ENCODE measurements around the gene TRIM74.
"Not testable (repeated sequence)": the region's sequence is repeated elsewhere in the genome, so short reads cannot be mapped to it uniquely, and the experiment has no call there.

Gene TRIM74

DNA sequence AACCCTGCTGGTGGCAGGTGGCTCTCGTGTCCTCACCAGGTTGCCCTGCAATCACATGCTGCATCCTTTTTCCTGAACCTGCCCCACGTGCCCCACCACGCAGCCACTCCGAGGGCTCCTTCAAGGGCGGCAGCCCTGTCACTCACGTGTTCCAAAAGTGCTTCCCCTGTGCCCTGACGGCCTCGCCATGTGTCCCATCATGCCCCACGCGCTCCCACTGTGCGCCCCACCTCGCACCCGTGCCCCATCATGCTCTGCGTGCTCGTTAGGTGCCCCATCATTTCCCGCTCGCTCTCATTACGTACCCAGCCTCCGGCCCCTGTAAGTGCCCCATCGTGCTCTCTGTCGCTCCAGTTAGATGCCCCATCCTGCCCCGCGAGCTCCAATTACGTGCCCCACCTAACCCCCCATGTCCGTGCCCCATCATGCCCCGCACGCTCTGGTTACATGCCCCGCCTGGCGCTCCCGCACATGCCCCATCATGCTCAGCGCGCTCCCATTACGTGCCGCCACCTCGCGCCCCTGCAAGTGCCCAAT lies at the start of gene TRIM74:
TRIM74 (minus strand) TSS at position 487 of the 537 bp plus-strand sequence. CDS start 3,309 bp downstream, outside the sequence.
- DNase-seq, result not testable (repeated sequence)

DNA sequence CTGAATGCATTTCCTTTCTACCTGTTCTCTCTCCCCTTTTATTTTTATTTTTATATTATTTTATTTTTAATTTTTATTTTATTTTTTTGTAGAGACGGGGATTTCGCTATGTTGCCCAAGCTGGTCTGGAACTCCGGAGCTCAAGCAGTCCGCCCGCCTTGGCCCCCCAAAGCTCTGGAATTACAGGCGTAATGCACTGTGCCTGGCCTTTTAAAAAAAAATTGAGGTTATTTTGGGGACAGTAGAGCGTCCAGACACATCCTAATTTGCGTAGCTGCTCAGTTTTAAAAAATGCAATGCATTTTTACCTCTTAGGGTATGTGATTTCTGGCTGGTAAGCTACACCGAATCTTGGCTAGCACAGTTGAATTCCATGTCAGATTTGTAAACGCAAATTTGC lies 37.2 kb upstream of the TRIM74 start:
- DNase-seq, result not testable (repeated sequence)

DNA sequence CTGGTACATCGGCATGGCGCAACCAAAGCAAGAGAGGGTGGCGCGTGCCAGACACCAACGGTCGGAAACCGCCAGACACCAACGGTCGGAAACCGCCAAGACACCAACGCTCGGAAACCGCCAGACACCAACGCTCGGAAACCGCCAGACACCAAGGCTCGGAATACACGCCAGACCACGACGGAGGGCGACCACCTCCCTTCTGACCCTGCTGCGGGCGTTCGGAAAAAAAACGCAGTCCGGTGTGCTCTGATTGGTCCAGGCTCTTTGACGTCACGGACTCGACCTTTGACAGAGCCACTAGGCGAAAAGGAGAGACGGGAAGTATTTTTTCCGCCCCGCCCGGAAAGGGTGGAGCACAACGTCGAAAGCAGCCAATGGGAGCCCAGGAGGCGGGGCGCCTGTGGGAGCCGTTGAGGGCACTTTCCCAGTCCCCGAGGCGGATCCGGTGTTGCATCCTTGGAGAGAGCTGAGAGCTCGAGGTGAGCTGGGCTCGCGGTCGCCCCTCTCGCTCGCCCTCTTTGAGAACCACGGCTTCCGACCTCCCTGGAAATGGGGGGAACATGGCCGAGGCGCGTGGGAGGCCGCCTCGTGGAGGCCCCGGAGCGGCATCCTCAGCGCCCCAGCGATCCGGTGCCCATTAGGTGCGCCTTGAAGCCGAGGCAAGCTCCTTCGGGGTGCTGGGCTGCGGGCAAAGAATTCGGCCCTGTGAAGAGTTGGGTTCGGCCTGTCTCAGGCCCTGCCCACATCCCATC lies 36.6 kb upstream of the TRIM74 start:
- not testable (repeated sequence) for DNase-seq

DNA sequence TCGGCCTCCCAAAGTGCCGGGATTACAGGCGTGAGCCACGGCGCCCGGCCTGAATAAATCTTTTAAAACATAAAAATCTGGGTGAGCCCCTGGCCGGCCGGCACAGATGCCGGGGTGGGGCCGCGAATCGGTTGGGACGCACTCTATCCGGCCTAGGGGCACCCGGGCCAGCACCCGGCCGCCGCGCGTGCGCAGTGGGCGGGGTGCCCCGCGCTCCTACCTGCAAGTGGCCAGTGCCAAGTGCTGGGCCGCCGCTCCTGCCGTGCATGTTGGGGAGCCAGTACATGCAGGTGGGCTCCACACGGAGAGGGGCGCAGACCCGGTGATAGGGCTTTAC lies 36.1 kb upstream of the TRIM74 start:
- DNase-seq, result not testable (repeated sequence)

DNA sequence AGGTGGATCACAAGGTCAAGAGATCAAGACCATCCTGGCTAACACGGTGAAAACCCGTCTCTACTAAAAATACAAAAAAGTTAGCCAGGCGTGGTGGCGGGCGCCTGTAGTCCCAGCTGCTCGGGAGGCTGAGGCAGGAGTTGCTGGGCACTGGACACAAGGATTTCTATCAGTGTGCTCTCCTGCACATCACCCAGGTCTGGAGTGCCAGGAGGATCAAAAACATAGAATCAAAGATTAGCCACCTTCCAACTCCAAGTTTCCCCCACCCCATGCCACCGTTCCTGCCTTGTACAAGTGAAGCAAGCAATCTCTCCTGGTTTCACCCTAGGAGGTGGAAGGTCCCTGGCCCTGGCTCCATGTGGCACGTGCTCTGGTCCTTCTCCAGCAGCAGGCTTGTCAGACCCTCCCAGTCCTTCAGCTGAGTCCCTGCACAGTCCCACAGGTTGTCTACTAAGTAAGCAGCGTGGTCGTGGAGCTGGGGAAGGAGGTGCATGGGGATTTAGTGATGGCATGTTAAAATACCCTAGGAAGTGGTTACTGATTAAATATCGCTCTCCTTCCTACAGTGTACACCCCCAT lies 28.7 kb upstream of the TRIM74 start:
- not testable (repeated sequence) for DNase-seq

DNA sequence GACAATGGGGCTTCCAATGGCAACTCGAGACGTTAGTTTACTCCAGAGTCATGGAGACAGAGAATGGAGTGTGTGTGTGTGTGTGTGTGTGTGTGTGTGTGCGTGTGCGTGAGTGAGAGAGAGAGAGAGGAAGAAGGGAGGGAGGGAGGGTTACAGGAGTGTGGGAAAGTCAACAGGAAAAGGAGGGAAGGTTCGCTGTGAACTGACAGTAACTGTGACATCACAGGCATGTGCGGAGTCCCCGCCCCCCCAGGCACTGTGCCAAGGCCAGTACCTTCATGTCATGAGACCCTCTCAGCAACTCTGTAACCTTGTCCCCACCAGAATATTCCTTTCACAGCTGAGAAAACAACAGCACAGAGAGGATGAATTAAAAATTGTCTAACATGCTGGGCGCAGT lies 28.2 kb upstream of the TRIM74 start:
- DNase-seq, result not testable (repeated sequence)

DNA sequence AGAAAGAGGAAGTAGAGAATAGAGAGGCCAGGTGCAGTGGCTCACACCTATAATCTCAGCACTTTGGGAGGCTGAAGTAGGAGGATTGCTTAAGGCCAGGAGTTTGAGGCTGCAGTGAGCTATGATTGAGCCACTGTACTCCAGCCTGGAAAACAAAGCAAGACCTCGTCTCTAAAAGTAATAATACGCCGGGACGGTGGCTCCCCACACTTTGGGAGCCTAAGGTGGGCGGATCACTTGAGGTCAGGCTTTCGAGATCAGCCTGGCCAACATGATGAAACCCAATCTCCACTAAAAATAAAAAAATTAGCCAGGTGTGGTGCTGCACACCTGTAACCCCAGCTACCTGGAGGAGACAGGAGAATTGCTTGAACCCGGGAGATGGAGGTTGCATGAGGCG lies 26.2 kb upstream of the TRIM74 start:
- DNase-seq, result not testable (repeated sequence)

DNA sequence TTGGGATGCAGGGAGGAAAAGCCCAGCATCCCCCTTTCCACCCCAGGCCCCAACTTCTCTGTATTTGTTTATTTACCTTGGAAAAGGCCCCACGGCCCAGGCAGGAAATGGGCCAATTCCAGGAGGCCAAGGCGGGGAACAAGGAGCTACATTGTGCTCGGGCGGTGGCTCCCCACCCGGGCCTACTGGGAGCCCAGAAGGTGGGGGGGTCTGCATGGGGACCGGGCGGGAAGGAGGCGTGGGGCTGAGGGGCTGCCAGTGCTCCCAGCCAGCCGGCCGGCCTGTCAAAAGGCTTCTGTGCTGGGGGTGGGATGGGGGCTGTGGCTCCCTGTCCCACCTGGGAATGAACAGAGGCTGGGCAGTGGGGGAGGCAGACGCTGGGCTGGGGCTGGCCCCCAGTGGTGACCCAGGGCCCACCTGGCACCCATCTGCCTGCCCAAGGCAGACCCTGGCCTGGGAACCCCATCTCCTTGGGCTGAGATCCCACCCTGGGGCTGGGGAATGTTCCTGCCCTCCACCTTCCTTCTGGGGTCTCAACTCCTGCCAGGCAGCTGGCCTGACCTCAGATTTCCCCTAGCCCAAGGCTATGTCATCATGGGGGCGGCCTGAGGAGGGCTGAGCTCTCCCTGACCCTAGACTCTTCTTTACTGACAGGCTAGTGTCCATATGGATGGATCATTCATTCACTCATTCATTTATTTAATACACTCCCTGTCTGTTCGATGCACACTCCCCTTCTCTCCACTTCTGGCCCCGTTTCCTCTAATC lies 21.1 kb upstream of the TRIM74 start:
- not testable (repeated sequence) for DNase-seq

DNA sequence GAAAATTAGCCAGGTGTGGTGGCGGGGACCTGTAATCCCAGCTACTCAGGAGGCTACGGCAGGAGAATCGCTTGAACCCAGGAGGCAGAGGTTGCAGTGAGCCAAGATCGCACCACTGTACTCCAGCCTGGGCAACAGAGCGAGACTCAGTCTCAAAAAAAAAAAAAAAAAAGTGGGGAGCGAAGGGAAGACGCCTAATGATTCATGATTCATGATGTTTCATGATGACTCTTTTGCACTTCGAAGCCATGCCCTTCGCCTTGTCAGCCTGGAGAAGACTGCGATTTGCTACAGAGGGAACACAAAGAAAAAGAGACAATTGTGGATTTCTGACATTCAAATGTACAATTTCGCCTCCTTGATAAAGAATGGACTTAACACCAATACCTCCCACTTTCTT lies 12.8 kb upstream of the TRIM74 start:
- DNase-seq, result not testable (repeated sequence)

DNA sequence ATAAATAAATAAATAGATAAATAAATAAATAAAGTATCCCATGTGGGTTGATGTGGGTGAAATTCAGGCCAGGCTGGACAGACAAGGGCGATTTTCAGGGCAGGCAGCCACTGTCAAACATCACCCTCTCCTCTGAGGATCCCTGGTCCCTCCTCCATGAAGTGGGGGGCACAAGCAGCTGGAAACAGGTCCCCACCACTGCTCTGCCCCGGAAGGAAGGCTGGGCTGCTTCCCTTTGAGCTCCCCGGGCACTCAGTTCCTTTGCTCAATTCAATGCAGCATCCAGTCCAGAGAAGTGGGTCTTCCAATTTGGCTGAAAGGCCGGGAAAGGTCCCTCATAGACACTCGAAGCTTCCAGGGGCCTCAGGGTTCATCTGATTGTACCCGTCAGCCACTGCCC lies 11.1 kb upstream of the TRIM74 start:
- DNase-seq, result not testable (repeated sequence)

DNA sequence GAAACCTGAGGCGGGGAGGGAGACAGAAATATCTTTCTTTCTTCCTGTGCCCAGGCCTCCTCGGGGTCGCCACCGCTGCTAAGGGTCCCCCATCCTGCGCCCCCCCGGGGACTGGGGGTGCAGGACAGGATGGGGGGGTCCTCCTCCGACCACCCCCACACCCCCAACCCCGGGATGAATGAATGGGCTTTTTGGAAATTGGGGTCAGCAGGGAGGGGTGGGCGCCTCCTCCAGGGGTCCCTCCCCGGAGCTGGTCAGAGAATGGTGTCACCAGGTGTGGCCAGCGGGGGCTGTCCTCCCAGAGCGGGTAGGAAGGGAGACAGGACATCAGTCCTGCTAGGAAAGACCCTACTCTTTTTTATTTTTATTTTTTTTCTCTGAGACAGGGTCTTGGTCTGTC lies 7.2 kb upstream of the TRIM74 start:
- not testable (repeated sequence) for DNase-seq

DNA sequence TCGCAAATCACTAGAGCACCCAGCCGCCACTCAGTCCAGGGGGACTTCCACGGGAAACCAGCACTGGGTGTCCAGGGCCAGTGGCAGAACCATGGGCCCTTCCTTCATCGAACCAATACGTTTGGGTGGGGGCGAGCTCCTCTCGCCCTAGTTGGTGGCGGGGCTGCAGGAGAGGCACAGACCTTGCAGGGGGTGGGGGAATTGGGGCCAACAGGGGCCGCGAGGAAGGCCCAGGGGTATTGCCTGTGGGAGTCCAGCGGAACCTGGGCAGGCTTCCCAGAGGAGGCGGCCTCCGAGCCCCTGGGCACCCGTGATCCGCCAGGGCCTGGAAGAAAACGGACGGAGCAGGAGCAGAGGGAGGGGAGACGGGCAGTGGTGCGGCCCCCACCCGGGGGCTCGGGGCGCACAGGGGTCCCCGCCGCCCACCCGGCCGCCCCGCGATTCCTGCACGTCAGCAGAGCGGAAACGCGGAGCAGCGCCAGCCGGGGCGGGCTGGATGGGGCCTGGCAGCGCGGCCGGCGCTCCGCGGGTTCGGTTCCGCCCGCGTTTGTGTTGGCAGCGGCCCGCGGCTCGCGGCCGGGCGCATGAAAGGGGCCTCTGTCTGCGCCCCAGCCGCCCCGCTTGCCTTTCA lies 6.5 kb upstream of the TRIM74 start:
- not testable (repeated sequence) for DNase-seq

DNA sequence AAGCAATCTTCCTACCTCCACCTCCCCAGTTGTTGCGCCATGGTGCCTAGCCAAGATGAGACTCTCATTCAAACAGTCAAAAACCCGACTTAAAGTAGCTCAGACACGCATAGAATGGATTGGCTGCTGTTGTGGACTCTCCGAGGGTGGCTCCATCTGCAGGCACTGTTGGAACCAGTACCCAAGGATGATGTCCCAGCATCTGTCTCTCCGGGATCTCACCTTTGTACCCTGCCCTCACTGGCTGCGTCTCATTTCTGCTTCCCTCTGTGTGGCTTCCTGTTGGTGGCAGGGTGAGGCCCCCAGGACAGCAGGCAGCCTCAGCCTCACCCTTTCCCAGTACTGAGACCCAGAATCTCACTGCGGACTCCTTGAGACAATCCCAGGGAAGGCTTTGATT lies 5.5 kb upstream of the TRIM74 start:
- DNase-seq, result not testable (repeated sequence)

DNA sequence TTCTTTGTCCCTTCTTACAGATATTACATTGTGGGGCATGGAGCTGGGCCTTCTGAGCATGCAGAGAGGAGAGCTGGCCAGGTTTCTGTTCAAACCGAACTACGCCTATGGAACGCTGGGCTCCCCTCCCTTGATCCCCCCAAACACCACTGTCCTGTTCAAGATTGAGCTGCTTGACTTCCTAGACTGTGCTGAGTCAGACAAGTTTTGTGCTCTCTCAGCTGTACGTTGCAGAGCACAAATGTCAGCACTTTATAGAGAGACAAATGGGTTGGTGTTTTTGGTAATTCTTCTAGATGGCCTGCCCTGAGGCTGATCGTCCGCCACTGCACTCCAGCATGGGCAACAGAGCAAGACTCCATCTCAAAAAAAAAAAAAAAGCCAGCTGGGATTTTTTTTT lies 2.2 kb upstream of the TRIM74 start:
- not testable (repeated sequence) for DNase-seq

DNA sequence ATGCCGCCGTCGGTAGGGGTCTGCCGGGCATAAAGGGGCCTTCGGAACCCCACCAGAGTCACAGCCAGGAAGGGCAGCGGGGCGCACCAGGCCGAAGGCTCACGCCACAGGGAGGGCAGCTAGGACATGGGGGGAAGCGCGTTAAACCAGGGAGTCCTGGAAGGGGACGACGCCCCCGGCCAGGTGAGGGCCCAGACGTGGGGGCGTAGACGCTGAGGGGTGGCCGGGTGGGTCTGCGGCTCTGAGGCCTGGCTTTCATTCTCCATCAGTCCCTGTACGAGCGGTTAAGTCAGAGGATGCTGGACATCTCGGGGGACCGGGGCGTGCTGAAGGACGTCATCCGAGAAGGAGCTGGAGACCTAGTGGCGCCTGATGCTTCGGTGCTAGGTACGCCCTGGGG lies 422 bp upstream of the TRIM74 start:
- not testable (repeated sequence) for DNase-seq

DNA sequence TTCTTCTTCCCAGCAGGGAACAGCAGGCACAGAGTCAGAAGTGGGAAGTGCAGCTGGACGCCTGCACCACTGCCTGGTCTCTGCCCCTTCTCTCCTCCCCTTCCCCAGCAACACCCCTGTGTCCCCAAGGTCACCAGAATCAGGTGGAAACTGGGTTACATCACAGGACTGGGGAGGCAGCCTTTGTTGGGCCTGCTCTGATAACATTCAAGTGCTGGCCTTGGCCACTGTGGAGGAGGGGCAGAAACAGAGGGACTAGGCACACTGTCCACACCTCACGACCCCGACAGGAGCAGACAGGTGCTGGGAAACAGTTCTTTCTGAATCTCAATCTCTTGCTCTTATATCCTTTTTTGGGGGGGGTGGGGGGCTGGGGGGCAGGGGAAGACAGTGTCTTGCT lies 2.4 kb downstream of the TRIM74 start:
- DNase-seq, result not testable (repeated sequence)

DNA sequence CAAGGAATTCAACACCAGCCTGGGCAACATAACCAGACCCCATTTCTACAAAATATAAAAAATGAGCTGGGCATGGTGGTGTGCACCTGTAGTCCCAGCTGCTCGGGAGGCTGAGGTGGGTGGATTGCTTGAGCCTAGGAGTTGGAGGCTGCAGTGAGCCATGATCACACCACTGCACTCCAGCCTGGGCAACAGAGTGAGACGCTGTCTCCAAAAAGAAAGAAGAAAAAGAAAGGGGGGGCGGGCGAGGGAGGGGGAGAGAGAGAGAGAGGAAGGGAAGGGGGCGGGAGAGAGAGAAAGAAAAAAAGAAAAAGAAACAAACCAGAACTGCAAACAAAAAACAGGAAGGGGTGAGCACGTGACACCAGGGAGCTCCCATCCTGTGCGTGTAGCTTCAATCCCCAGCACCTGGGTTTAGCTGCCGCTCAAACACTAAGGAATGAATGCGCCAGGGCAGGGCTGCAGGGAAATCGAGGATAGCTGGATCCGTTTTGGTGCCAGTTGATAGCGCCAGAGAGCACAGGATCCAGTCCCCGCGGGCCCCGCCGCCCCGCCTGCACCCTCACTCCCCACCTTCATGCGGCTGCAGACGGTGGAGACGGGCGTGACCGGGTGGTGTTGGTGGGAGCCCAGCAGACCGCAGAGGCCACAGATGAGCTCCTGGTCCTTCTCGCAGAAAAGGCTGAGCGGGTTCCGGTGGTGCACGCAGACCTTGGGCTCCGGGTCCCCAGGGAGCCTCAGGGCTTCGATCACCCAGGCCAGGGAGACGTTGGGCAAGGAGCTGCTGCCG lies 3.9 kb downstream of the TRIM74 start:
- not testable (repeated sequence) for DNase-seq

DNA sequence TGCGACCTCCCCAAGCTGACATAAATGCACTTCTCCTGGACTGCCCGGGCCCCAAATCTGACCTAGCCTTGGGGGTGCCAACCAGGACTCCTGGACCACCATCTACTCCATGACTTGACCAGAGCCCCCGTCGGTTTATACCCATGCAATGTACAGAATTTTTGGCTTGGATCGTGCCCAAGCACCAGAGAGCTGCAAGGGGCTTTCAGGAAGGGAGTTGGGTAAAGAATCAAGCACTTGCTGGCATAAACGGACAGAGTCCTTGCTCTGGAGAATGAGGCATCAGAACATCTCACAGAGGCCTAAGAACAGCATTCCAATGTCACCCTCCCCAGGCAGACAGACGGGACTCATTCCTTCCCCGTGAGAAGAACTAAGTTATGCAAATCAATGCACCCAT lies 6.2 kb downstream of the TRIM74 start:
- not testable (repeated sequence) for DNase-seq

DNA sequence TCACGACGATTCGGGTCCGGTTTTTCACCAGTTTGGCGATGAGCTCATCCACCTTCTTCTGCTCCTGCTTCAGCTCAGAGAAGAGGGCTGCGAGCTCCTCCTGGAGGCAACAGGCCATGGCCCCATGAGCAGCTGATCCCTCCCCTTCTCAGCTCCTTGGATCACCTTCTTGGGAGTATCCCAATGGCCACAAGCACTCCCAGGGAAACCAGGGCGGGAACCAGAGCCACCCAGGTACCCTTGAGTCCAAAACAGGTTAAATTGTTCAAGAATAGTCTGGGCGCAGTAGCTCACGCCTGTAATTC lies 8.0 kb downstream of the TRIM74 start:
- not testable (repeated sequence) for DNase-seq

DNA sequence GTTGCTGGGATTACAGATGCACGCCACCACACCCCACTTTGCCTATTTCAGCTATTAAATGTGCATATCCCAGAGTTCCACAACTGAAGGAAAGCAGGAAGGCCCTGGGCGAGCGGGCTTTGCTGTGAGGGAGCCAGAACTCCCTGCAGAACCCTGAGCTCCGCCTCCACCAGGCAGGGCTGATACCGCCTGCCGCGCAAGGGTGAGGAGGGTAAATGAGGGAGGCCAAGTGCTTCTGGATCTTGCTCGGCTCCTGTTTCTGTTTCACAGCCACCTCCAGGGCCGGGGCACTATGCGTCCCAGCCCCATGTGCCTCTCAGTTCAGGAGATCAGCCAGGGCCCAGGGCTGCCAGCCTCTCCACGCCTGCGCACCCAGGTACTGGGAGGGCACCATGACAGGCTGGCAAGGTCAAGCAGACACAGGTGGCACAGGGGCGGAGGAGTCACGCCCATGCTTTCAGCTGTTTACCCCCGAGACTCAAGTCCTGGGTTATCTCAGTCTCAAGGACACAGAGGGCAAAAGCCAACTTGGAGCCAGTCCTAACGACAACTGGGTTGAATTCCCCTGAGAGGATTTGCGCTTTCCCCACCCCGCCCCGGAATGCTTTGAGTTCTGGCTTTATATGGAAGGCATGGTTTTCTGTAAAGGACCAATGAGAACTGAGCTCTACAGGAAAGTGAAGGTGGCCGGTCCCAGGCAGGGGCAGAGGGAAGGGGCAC lies 8.5 kb downstream of the TRIM74 start:
- DNase-seq, result not testable (repeated sequence)

DNA sequence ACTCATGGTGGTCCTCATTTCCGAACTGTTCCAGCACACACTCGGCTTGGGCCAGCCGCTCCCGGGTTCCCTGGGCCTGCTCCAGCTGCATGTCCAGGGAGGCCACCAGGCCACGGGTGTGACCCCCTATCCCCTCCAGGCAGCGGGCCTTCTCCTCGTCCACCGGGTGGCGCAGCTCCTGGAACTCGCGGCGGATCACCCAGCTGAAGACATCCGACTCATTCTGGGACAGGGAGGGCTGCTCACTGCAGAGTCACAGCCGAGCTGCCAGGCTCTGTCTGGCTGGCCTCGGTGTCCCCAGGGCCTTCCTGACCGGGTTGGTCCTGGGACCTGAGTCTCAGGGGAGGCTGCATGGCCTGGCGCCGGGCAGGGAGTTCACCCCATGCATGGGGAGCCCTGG lies 9.2 kb downstream of the TRIM74 start:
- not testable (repeated sequence) for DNase-seq

Measured in NCI-H446 treated with DMSO at 0.1 percent for 48 hours (cell line).